Stimulated activated naive CD4-positive, alpha-beta T cell (primary cell): ENCODE results near the gene VANGL2.

Source experiments
- DNase-seq, 6 experiments: peaks; one replicate each; lab custom pipeline; 2025; lab: John Stamatoyannopoulos, UW

The VANGL2 gene

GRCh38 chr1:160427625-160428024 is 27.3 kb downstream of the VANGL2 start:
- no peak for DNase-seq

- DNase-seq: no peak
Observed at GRCh38 chr1:160428053-160428452, 27.7 kb downstream of the VANGL2 start.

GRCh38 chr1:160428655-160429054 is 28.3 kb downstream of the VANGL2 start:
- peak in 4 of 6 experiments; percentile 6 to 53 (median 34) for DNase-seq

- peak in 2 of 6 experiments; percentile 38 to 43 for DNase-seq
Observed at GRCh38 chr1:160429125-160429561, 28.8 kb downstream of the VANGL2 start.

- DNase-seq: peak in 2 of 6 experiments; percentile 22 to 37
Observed at GRCh38 chr1:160429702-160430535, 29.6 kb downstream of the VANGL2 start.

- DNase-seq: no peak
Observed at GRCh38 chr1:160431006-160431405, 30.6 kb downstream of the VANGL2 start.

GRCh38 chr1:160431571-160431970 is 31.2 kb downstream of the VANGL2 start:
- no peak for DNase-seq

- peak in 3 of 6 experiments; percentile 21 to 40 (median 28) for DNase-seq
Observed at GRCh38 chr1:160432371-160432786, 32.0 kb downstream of the VANGL2 start.

- no peak for DNase-seq
Observed at GRCh38 chr1:160436966-160437365, 36.6 kb downstream of the VANGL2 start.

- peak in 3 of 6 experiments; percentile 11 to 55 (median 43) for DNase-seq
Observed at GRCh38 chr1:160437432-160438316, 37.3 kb downstream of the VANGL2 start.

- no peak for DNase-seq
Observed at GRCh38 chr1:160438317-160438918, 38.1 kb downstream of the VANGL2 start.

- no peak for DNase-seq
Observed at GRCh38 chr1:160438935-160439334, 38.6 kb downstream of the VANGL2 start.

- DNase-seq: no peak
Observed at GRCh38 chr1:160439718-160440117, 39.4 kb downstream of the VANGL2 start.

- no peak for DNase-seq
Observed at GRCh38 chr1:160446945-160447600, 46.7 kb downstream of the VANGL2 start.

- DNase-seq: no peak
Observed at GRCh38 chr1:160449494-160449893, 49.1 kb downstream of the VANGL2 start.

- no peak for DNase-seq
Observed at GRCh38 chr1:160451119-160451858, 50.9 kb downstream of the VANGL2 start.

- no peak for DNase-seq
Observed at GRCh38 chr1:160451859-160452232, 51.5 kb downstream of the VANGL2 start.

GRCh38 chr1:160453443-160453842 is 53.1 kb downstream of the VANGL2 start:
- DNase-seq: no peak

- no peak for DNase-seq
Observed at GRCh38 chr1:160454371-160455152, 54.2 kb downstream of the VANGL2 start.

- DNase-seq: peak in 1 of 6 experiments; percentile 2
Observed at GRCh38 chr1:160455153-160455517, 54.8 kb downstream of the VANGL2 start.
